HG02840 (cell line): ENCODE measurements around the gene TAOK3.
A peak's percentile ranks its signal among the peaks of the same experiment; 100 is the strongest.
"Not testable (repeated sequence)": the region's sequence is repeated elsewhere in the genome, so short reads cannot be mapped to it uniquely, and the experiment has no call there.

Source experiments
- ATAC-seq: cut with Tn5 transposase; IDR thresholded peaks from one replicate; pipeline ENCODE4 v1.9.1; 2021; ENCODE audit warnings: mild to moderate bottlenecking, moderate library complexity, moderate number of reproducible peaks; ENCODE audit not compliant: unreplicated experiment, low FRiP score

The TAOK3 gene

GRCh38 chr12:118372541-118373495 is at the start of gene TAOK3:
TAOK3 (minus strand) TSS chr12:118372907; CDS start chr12:118255567, 117,340 bp downstream.
- ATAC-seq = peak; percentile 80

- ATAC-seq = no peak
Observed at GRCh38 chr12:118420673-118421072, 48.0 kb upstream of the TAOK3 start.

- ATAC-seq = no peak
Observed at GRCh38 chr12:118418385-118419057, 45.8 kb upstream of the TAOK3 start.

GRCh38 chr12:118417942-118418341 is 45.2 kb upstream of the TAOK3 start:
- no peak for ATAC-seq

GRCh38 chr12:118409834-118410233 is 37.1 kb upstream of the TAOK3 start:
- ATAC-seq = no peak

GRCh38 chr12:118408241-118408640 is 35.5 kb upstream of the TAOK3 start:
- not testable (repeated sequence) for ATAC-seq

- ATAC-seq = no peak
Observed at GRCh38 chr12:118404876-118405521, 32.3 kb upstream of the TAOK3 start.

GRCh38 chr12:118402251-118402650 is 29.5 kb upstream of the TAOK3 start:
- ATAC-seq = no peak

- no peak for ATAC-seq
Observed at GRCh38 chr12:118398940-118399339, 26.2 kb upstream of the TAOK3 start.

- ATAC-seq = no peak
Observed at GRCh38 chr12:118398524-118398923, 25.8 kb upstream of the TAOK3 start.

GRCh38 chr12:118397708-118398440 is 25.2 kb upstream of the TAOK3 start:
- no peak for ATAC-seq

- no peak for ATAC-seq
Observed at GRCh38 chr12:118391836-118392235, 19.1 kb upstream of the TAOK3 start.

- ATAC-seq = no peak
Observed at GRCh38 chr12:118391424-118391823, 18.7 kb upstream of the TAOK3 start.

- ATAC-seq = no peak
Observed at GRCh38 chr12:118377884-118378470, 5.3 kb upstream of the TAOK3 start.

GRCh38 chr12:118377021-118377883 is 4.5 kb upstream of the TAOK3 start:
- no peak for ATAC-seq

GRCh38 chr12:118376089-118377020 is 3.6 kb upstream of the TAOK3 start, which contains the start of gene SUDS3:
SUDS3 (plus strand) TSS chr12:118376555; CDS start chr12:118376692, 137 bp downstream.
- ATAC-seq = no peak

GRCh38 chr12:118375348-118375747 is 2.6 kb upstream of the TAOK3 start:
- ATAC-seq = no peak

GRCh38 chr12:118374909-118375308 is 2.2 kb upstream of the TAOK3 start:
- no peak for ATAC-seq
